ENCODE results near the gene GNAQ.
"Not testable (repeated sequence)": the region's sequence is repeated elsewhere in the genome, so short reads cannot be mapped to it uniquely, and the experiment has no call there.

GNAQ gene

GRCh38 chr9:78031444-78031892 is at the start of gene GNAQ:
GNAQ (minus strand) TSS chr9:78031811; CDS start chr9:78031235, 576 bp downstream.
- peak; percentile 46 for DNase-seq

- no peak for DNase-seq
Observed at GRCh38 chr9:78074385-78075291, 43.0 kb upstream of the GNAQ start.

DNA sequence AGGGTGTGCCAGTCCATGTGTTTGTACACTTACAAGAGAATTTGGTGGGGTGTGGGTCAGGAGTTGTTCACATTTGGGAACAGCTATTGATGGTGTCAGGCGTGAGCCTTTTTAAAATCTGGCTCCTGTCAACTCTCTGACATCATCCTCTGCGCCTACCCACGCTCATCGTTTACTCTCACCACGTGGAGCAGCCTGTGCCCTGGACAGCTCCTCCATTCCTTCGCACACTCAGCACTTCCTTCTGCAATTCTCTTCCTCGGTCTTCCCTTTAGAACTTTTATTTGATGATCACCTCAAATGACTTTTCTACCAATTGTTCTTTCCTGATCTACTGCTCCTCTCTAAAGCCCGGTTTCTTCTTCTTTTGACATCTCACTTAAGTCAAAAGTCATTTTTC is 42.1 kb upstream of the GNAQ start:
- DNase-seq, result no peak

DNA sequence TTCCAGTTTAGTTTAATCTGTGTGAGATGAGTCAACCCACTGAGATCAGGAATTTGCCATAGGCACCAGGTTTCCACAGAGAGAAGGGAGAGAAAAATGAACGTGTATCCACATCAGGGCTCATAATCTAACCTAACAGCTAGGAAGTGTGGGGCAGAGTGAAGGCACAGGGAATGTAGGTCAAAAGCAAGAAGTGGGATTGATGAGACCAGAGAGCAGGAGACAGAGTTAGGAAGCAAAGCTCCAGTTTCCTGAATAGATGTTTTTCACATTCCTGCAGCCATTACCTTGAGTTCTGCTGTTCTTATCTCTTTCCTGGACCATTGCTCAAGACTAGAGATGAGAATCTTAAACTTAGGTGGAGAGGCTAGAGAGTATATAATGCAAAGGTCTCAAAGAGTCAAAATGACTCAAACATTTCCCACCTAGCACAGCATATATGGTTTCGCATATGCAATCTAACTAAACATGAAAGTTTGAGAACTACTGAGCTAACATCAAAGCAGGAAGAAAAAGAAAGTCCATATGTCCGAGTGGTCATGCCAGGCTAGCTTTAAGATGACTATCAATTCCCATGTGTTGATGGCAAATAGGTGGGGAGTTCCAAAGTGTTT is 41.1 kb upstream of the GNAQ start:
- no peak for DNase-seq

- DNase-seq, result no peak
Observed at GRCh38 chr9:78070521-78070920, 38.9 kb upstream of the GNAQ start.

DNA sequence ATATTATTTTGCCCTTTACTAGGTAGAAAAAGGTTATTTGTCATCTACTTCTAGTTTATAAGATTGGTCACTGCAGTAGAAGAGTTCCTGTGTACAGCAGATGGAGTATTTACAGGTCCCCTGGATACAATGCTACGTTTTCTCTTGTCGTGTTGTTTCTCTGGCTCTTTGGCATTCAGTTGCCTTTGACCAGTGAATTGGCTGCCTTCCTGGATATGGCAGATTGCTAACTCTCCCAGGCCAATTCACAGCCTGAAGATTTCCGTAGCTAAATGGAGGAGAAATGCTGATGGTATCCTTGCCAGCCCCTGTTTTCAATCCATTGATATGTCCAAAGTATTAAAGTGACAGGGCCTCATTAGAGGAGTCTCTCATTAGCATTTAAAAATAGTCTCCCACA is 32.5 kb upstream of the GNAQ start:
- DNase-seq, result no peak

GRCh38 chr9:78062710-78063109 is 31.1 kb upstream of the GNAQ start:
- no peak for DNase-seq

DNA sequence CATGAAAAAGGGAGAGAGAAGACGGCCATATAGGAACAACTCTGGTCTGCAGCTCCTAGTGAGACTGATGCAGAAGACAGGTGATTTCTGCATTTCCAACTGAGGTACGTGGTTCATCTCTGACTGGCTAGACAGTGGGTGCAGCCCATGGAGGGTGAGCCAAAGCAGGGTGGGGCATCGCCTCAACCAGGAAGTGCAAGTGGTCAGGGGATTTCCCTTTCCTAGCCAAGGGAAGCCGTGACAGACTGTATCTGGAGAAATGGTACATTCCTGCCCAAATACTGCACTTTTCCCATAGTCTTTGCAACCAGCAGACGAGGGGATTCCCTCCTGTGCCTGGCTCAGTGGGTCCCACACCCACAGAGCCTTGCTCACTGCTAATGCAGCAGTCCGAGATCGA is 22.6 kb upstream of the GNAQ start:
- not testable (repeated sequence) for DNase-seq

- DNase-seq, result no peak
Observed at GRCh38 chr9:78053627-78054026, 22.0 kb upstream of the GNAQ start.

GRCh38 chr9:78050421-78050820 is 18.8 kb upstream of the GNAQ start:
- DNase-seq, result no peak

GRCh38 chr9:78049484-78049883 is 17.9 kb upstream of the GNAQ start:
- DNase-seq, result no peak

- no peak for DNase-seq
Observed at GRCh38 chr9:78047106-78047505, 15.5 kb upstream of the GNAQ start.

DNA sequence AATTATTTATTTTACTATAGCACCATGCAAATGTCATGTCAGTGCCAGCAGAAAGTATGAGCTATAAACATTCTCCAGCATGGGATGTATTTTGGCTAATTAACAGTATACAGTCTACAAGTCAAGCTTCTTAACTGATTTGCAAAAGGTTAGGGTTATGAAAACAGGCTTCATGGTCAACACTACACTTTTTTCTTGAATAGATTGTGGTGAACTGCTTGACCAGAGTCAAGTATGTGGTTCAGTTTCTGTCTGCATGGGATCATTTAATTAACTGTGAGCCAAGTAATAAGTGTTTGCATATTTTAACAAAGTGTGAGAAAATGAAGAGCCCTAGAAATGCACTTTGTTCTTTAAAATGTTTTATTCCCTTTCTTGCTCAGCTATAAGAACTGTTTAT is 14.5 kb upstream of the GNAQ start:
- DNase-seq, result no peak

DNA sequence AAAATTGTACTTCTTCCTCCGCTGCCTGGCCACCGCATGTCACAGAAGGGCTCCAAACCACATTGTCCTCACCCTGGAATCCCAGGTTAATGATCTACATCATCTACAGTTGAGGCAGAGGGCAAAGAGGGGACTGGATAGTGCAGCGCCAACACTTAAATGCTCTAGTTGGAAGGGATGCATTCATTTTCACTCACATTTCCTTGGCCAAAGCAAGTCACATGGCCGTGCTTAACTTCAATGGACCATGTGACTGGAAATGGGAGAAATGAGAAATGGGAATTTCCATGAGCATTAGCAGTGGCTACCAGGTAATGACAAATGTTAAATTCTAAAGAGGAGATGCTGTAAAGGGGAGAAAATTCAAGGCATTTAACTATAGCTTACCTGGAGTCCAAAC is 13.3 kb upstream of the GNAQ start:
- no peak for DNase-seq

DNA sequence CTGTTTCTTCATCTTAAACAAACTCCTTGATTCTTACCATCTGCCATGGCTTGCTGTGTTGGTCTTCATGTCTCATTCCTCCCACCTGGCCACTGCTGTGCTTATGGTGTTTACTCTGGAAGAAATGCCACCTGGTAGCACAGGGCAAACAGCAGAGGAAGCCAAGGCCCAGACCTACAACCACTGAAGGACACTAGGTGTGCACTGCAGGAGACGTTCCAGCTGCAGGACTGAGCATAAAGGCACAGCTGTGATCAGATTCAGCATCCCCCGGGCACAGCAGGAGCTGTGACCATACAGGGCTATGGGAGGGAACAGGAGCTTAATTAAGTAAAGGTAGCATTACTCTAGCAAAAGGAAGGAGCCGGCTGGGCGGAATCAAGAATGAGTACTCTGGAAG is 12.6 kb upstream of the GNAQ start:
- no peak for DNase-seq

- no peak for DNase-seq
Observed at GRCh38 chr9:78041971-78042370, 10.4 kb upstream of the GNAQ start.

DNA sequence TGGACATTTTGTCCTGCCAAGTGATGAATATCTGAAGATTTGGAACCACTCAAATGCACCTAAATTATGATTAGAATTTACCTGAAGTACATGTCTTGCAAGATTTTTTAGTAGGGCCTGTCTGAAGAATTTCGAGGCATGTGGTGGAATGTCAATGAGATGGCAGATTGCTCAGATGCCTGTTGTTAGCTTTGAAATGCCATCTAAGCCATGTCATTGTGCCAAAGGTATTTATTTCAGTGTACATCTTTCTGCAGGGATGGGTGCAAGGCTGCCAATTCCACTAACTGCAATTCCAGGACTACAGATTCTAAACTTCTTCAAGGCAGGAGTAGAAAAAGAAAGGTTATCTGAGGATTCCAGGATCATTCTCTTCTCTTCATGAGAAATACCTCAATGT is 9.1 kb upstream of the GNAQ start:
- no peak for DNase-seq

DNA sequence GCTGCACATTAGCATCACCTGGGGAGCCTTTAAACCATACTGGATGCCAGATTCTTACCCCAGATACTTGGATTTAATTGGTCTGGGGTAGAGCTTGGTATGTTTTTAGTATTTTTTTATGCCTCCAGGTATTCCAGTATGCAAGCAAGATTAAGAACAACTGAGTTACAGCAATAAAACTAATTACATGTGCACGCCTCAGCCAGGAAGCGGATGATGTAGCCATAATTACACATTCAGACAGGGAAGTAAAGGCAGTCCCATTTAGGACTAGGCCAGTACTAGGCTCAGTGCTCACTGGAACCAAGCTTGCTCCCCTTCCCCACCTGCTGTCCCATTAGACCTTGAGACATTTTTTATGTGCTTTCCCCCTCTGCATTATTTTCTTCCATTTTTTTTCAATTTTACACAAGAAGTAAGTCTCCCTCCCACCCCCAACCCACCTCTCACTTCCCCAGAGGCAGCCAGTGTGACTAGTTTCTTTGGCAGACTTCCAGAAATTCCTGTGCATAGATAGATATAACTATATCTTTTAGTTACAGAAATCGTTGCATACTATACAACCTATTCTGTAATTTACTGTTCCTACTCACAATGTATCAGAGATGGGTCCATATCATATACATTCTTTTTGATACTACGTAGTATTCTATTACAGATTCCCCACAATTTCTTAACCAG is 7.1 kb upstream of the GNAQ start:
- DNase-seq, result no peak

GRCh38 chr9:78035383-78035993 is 3.9 kb upstream of the GNAQ start:
- peak; percentile 77 for DNase-seq

GRCh38 chr9:78033870-78034269 is 2.3 kb upstream of the GNAQ start:
- no peak for DNase-seq

DNA sequence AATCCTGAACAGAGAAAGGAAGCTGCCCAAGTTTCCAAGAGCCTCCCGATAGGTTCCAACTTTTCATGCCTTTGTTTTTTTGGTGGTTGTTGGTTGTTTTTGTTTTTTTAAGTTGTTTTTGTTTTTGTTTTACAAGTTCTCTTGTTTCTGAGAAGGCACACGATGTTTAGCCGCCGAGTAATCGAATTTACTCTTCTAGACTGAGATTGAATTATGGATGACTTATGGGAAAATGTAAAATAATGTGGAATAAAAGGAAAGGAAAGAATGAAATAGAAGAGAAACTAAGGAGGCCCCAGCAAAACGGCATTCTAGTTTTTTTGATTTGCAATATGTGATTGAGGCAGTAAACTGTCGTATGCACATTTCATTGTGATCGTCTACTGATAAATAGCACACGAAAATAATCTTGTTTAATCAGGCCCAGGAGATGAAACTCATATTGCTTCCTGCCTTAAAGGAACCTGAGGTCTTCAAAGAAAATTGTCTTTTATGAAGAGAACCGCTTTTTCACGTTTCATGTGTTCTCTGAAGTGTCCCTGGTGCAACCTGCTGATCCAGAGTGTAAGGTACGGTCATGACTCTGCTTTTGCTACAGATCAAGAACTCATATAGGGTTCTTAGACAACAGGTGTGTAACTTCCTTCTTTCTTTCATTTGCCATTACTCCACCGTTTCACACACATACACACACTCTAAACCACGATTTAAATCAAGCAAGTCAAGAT is 1.3 kb upstream of the GNAQ start:
- DNase-seq, result no peak

DNA sequence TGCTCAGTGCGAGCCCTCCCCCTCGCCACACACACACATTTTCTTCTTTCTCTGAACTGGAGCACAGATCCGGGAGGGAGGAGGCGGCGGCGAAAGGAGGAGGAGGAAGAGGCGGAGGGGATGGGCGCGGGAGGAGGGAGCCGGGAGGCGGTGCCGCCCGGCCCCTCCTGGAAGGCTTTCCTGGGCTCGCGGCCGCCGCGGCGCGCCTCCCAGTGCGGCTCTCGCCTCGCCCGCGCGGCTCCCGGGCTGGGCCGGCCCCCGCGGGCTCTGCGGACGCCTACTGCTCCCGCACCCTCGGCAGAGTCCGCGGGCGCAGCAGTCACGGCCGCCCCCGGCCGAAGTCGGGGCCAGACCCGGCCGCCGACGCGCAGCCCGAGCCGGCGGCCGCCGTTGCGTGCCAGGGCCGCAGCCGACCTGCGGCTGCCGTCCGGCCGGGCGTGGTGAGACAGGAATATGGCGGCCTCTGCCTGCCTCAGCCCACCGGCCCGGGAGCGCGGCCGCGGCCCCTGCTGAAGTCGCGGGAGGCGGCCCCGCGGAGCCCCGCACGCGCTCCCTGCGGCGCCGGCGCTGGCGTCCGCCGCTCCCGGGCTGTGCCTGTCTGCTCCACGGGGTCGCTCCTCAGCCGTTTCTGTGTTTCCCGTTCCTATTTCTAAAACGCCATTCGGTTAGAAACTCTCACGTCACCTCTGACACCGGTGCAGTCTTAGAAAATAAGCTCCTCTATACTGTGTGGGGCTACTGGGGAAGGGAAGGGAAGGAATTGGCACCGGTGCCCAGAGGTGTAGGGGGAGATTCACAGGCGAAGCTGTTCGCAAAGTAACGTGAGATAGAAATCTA is 500 bp upstream of the GNAQ start:
- DNase-seq, result peak; percentile 91
